Adrenal gland (tissue), 12 donors: Measurements from ENCODE around the gene WNT3A. TPM values are rescaled to one million over a fixed set of nuclear protein-coding genes. Genes with fewer than 3 reads are reported as not detected.

ENCODE experiments used
- DNase-seq, 7 donors: peaks; one replicate each; pipeline ENCODE4 v3.0.0-alpha.2; 2019 to 2020
- H3K27ac ChIP-seq, 5 donors: fragments of 200-600 bp; sonication (generic) in 4 of 5; 1 replicate in 3 of 5; 2 replicates in 2 of 5; pipeline versions ENCODE4 v1.5.1 to v1.8.0; 2016 to 2020; ENCODE audit warnings: mild to moderate bottlenecking in 1 of 5
- H3K27me3 ChIP-seq: fragments of 200-600 bp; 2 replicates; pipeline ENCODE4 v1.8.0; 2021
- H3K36me3 ChIP-seq, 2 donors: fragments of 200-600 bp; replicated peaks in 1 of 2; 1 replicate in 1 of 2; 2 replicates in 1 of 2; pipeline versions ENCODE4 v1.5.1 to v1.8.0; 2018 to 2022
- H3K4me1 ChIP-seq, 2 donors: fragments of 200-600 bp; replicated peaks in 1 of 2; 1 replicate in 1 of 2; 2 replicates in 1 of 2; pipeline versions ENCODE4 v1.5.1 to v1.8.0; 2018 to 2021
- H3K4me3 ChIP-seq, 4 donors: fragments of 200-600 bp; sonication (generic) in 3 of 4; one replicate each; pipeline ENCODE4 v1.5.1; 2016 to 2018
- H3K9me3 ChIP-seq, 3 donors: fragments of 200-600 bp; sonication (generic) in 1 of 3; replicated peaks in 1 of 3; 1 replicate in 2 of 3; 2 replicates in 1 of 3; pipeline versions ENCODE4 v1.5.1 to v1.8.0; 2016 to 2021
- POLR2A ChIP-seq, 2 donors: fragments of 450-650 bp; IDR thresholded peaks; one replicate each; pipeline ENCODE4 v1.6.1; 2017; ENCODE audit warnings: antibody characterized with exemption in 2 of 2, mild to moderate bottlenecking in 2 of 2, moderate library complexity in 1 of 2
- WGBS, 4 donors: extraction: QIAGEN DNeasy Blood & Tissue Kit in 2 of 4; methylation state at CpG; one replicate each; pipeline versions ENCODE4 v1.1.5 to v1.1.7; 2013 to 2017; 5-methylcytosine and 5-hydroxymethylcytosine counted together
- intact Hi-C, 2 donors: fragments of 100-400 bp; cut with DNase I; formaldehyde crosslinking; loops; one replicate each; pipeline versions ENCODE4 v1.14.1 to v1.15.0; 2022 to 2023
- polyA plus RNA-seq, 3 donors: library from polyadenylated mRNA; stranded (reverse); fragments of 200-250 nt in 2 of 3; fragments of 350-450 nt in 1 of 3; fragmentation: Illumina TruSeq in 1 of 3; extraction: RNeasy Lipid Tissue Mini Kit (QIAGEN cat#74804) in 1 of 3; gene quantifications; one replicate each; pipeline ENCODE4 v1.2.3, GENCODE V29; 2013 to 2014
- total RNA-seq, 9 donors: library from RNA; depleted of rRNA in 4 of 9; stranded (reverse); fragments of >200 nt in 4 of 9; fragments of 120-200 nt in 1 of 9; fragmentation: NEBNext Ultra II Directional in 1 of 9; extraction: Animal tissue kit (Norgen Biotek cat#: 25700) in 1 of 9; gene quantifications; one replicate each; pipeline versions ENCODE4 v1.1.0 to v1.2.4, GENCODE V29; 2013 to 2023
- TF ChIP-seq, protein P1 (sequence below), 6 experiments: fragments of 450-650 bp in 4 of 6; fragments of 200-600 bp in 2 of 6; sonication (generic) in 1 of 6; IDR thresholded peaks; 1 replicate in 5 of 6; 2 replicates in 1 of 6; pipeline versions ENCODE4 v1.5.1 to v1.8.0; 2016 to 2021; ENCODE audit warnings: antibody characterized with exemption in 6 of 6, mild to moderate bottlenecking in 2 of 6, moderate library complexity in 1 of 6
- donor health status: healthy with polysubstance abuse.
- donor health status: Bipolar disorder and iron deficiency.
- donor health status: DM: yes; HTN: yes; CAD: no.
- donor health status: DM: no; HTN: no; CAD: no.
- donor health status: DM: no; HTN: no; CAD: no.
- donor health status: DM: yes; HTN: yes; CAD: no.

WNT3A gene
- total and polyA plus RNA-seq, 12 donors: not detected

DNA sequence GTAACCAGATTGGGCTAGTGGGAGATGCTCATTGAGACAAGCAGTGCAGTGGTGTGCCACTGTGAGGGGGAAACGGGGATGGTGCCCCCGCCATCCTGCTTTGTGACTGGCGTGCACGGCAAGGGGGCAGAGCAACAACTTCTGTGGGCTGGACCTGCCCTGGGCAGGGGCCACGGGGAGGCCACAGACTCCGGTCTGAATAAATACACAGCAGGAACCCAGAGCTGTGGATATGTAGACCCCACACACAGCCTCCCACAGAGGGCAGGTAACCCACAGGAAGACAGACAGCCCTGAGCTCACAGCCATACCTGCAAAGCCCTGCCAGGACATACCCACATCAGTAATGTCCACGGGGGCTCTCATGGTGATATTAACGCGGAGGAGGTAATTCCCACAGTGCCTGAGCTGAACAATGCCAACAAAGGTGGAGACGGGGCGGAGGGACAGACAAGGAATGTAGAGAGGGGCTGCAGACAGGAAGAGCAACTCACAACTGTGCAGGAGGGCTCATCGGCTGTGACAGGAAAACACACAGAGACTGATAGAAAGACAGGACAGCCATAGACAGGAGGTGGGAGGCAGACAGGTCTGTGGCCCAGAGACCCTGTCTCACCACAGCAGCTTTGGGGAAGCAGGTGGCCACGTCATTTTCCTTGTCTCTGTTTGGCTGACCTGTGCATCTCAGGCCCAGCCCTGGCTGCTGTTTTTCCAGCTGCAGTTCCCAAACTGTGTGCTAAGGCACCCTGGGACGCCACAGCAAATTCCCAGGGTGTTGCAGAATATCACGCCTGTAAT is 4.9 kb upstream of the WNT3A start:
- peaks cover 27% of the 10 kb centered on the region for H3K27me3 ChIP-seq
- H3K36me3 ChIP-seq: no peaks in the 10 kb centered on the region
- H3K4me3 ChIP-seq: no peak overlapping the region
- 70 to 81% (median 73%) methylated on average over 14 to 15 of the region's 15 CpGs for WGBS, 4 donors
- TF ChIP-seq, protein P1, sequence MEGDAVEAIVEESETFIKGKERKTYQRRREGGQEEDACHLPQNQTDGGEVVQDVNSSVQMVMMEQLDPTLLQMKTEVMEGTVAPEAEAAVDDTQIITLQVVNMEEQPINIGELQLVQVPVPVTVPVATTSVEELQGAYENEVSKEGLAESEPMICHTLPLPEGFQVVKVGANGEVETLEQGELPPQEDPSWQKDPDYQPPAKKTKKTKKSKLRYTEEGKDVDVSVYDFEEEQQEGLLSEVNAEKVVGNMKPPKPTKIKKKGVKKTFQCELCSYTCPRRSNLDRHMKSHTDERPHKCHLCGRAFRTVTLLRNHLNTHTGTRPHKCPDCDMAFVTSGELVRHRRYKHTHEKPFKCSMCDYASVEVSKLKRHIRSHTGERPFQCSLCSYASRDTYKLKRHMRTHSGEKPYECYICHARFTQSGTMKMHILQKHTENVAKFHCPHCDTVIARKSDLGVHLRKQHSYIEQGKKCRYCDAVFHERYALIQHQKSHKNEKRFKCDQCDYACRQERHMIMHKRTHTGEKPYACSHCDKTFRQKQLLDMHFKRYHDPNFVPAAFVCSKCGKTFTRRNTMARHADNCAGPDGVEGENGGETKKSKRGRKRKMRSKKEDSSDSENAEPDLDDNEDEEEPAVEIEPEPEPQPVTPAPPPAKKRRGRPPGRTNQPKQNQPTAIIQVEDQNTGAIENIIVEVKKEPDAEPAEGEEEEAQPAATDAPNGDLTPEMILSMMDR (IDR thresholded peaks at IDR 0.05): no peak
- TF ChIP-seq POLR2A (IDR thresholded peaks at IDR 0.05): no peak
- peaks cover 0 to 5% (median 0%) of the 10 kb centered on the region in 3 donors for H3K9me3 ChIP-seq
- intact Hi-C loops: no loop called here
- H3K4me1 ChIP-seq: no peaks in the 10 kb centered on the region
- DNase-seq: peak in 3 of 7 donors; percentile 5 to 27 (median 7)
- no peak overlapping the region for H3K27ac ChIP-seq

DNA sequence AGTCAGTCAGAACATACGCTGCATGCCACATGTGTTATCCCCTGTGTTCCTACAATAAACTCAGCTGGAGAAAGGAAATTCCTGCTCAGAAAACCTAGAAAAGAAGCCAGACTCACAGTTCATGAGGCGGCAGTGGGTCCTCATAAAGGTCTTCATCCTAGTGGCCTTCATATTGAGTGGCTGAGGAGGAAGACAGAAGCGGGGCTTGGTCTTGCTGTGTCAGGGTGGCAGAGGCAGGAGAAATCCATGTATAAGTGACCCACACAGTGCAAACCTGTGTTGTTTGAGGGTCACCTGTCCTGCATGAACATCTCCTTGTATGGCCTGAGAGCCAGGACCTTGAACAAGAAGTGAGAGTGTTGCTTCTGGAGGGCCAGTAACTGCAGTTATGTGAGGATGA is 4.0 kb upstream of the WNT3A start:
- H3K9me3 ChIP-seq: no peaks in the 10 kb centered on the region
- H3K27ac ChIP-seq: no peak overlapping the region
- no peaks in the 10 kb centered on the region for H3K36me3 ChIP-seq
- WGBS, 4 donors: 83 to 94% (median 89%) methylated on average over 3 of the region's 3 CpGs
- H3K4me1 ChIP-seq: no peaks in the 10 kb centered on the region
- H3K27me3 ChIP-seq: peaks cover 35% of the 10 kb centered on the region
- no peak overlapping the region for H3K4me3 ChIP-seq
- intact Hi-C loops: no loop called here
- TF ChIP-seq POLR2A (IDR thresholded peaks at IDR 0.05): no peak
- TF ChIP-seq, protein P1 (IDR thresholded peaks at IDR 0.05): no peak
- peak in 1 of 7 donors; percentile 17 for DNase-seq

DNA sequence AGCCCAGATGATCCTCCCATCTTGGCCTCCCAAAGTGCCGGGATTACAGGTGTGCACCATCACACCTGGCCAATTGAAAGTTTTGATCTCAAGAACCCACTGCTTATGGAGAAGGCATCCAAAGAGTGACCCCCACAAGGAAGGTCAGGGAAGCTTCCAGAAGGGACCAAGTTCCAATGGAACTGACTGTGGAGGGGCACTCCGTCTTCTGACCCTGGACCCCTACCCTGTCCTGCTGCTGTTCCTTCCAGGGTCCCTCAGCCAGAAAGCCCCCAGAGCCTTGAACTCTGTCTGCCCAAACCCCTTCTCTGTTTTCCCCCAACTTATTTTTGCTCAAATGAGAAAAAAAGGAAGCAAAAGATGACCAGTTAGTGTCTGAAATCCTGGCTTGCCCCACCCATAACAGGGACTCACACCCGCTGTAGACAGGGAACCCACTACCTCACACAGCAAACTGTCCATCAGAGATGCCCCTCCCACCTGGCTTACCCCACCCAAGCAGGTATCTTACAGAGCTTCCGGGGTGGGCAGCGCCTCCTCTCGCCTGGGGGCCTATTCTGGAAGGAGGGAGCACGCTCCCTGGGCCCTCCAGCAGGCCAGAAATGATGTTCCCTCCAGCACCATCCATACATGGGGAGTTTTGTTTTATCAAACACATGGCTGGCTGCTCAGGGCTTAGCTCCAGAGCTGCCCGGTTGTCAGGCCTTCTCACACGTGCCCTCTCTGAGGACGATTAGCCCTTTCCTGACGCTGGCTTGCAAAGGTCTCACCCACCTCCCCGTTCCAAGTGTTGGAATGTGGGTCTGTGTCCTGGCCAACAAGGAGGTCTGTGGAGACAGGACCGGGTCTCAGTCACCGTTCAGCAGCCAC is 3.1 kb upstream of the WNT3A start:
- H3K36me3 ChIP-seq: no peaks in the 10 kb centered on the region
- H3K27me3 ChIP-seq: peaks cover 44% of the 10 kb centered on the region
- WGBS, 4 donors: 42 to 63% (median 48%) methylated on average over 12 to 14 of the region's 14 CpGs
- H3K4me1 ChIP-seq: no peaks in the 10 kb centered on the region
- TF ChIP-seq POLR2A (IDR thresholded peaks at IDR 0.05): no peak
- TF ChIP-seq, protein P1 (IDR thresholded peaks at IDR 0.05): no peak
- H3K27ac ChIP-seq: no peak overlapping the region
- H3K4me3 ChIP-seq: no peak overlapping the region
- peak in 3 of 7 donors; percentile 6 to 17 (median 7) for DNase-seq
- intact Hi-C loops: no loop called here
- no peaks in the 10 kb centered on the region for H3K9me3 ChIP-seq

DNA sequence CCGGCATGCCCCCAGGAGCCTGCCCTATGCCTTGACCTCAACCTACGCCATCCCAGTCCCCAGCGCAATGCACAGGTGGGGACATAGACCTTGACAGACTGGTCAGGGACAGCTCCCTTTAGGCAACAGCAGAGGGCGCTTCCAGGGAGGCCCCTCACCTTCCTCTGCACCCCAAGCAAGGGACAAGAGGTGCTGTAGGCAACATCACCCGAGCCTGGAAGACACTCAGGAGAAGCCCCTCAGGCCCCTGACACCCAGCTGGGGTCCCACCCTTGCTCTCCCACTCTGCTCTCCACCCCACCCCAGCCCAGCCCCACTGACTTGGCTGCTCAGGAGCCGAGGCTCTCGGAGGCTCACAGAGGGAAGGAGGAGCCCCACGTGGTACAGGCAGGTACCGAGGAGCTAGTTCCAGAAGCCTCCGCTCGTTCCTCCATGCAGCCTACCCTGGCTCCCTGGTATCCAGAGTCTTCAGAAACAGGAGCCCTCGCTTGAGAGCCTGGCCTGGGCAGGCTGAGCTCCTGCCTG is 2.4 kb upstream of the WNT3A start:
- H3K27me3 ChIP-seq: peaks cover 50% of the 10 kb centered on the region
- H3K4me3 ChIP-seq: no peak overlapping the region
- no peaks in the 10 kb centered on the region for H3K36me3 ChIP-seq
- H3K27ac ChIP-seq: no peak overlapping the region
- intact Hi-C loops: no loop called here
- H3K9me3 ChIP-seq: no peaks in the 10 kb centered on the region
- no peak for TF ChIP-seq POLR2A (IDR thresholded peaks at IDR 0.05)
- TF ChIP-seq, protein P1 (IDR thresholded peaks at IDR 0.05): peak in 1 of 6 experiments; percentile 14
- peak in 2 of 7 donors; percentile 10 to 14 for DNase-seq
- no peaks in the 10 kb centered on the region for H3K4me1 ChIP-seq
- WGBS, 4 donors: 11 to 16% (median 15%) methylated on average over 7 to 12 of the region's 12 CpGs
